CD4-positive, alpha-beta T cell treated with Interleukin-10 for 1 hour (primary cell): ENCODE data around the gene SREBF2.
"Not testable (repeated sequence)": the region's sequence is repeated elsewhere in the genome, so short reads cannot be mapped to it uniquely, and the experiment has no call there.

Experiments used
- DNase-seq: peaks from one replicate; pipeline ENCODE4 v3.0.0-alpha.2; 2020

Gene SREBF2

DNA sequence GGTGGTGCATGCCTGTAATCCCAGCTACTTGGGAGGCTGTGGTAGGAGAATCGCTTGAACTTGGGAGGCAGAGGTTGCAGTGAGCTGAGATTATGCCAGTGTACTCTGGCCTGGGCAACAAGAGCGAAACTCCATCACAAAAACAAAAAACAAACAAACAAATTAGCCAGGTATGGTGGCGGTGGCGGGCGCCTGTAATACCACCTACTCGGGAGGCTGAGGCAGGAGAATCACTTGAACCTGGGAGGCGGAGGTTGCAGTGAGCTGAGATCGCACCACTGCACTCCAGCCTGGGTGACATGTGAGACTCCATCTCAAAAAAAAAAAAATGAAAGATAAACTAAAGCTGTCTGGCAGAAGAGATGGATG lies 116.0 kb downstream of the SREBF2 start:
- not testable (repeated sequence) for DNase-seq

DNA sequence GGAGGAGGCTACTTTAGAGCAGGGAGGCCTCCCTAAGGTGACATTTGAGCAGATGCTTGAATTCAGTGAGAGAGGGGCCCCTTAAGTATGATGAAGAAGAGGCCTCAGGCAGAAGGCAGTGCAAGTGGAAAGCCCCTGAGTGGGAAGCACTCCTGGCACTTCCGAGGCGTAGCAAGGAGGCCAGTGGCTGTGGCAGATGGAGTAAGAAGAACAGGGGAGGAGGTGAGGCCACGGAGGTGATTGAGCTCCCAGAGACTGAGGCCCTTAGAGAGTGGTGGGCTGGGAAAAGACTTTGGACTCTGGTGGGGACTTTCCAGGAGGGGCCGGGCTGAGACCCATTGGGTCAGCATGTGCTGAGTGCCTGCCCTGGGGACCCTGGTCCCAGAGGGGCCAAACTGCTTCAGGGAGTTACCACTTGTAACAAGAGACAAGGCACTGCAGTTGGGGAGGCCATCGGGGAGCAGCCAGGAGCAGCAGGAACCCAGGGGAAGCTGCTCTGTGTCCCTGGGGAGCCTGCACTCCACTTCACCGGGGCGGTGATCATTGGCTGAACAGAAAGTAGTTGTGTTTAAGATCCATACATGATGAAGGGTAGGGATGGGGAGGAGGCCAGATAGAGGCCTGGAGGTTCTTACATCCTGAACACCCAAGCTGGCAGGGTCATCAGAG lies 116.5 kb downstream of the SREBF2 start:
- no peak for DNase-seq

DNA sequence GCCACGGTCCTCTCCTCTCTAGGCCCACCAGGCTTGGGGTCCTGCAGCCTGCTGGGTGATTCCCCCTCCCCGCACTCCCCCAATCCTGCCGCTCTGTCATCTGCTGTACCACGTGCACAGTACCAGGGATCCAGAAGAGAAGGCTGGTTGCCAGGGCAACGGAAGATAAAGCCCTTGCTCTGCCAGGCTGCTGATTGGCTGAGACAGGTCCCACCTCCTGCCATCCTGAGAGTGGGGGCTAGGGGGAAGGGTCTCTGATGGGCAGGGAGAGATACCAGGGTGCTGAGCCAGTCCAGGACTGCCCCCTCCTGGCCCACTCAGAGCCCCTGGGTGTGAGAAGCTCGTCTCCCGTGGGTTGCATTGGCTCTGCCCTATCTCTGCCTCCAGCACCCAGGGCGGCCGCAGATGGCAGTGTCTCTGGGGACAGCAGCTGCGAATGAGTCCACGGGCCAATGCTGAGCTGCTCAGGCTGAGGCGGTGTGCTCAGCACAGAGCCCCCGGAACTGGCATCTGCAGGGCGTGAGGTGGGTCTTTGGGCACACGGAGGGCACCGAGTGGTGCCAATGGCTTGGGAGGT lies 119.1 kb downstream of the SREBF2 start, which contains the start of gene SMIM45:
SMIM45 (plus strand) TSS at position 253 of the 577 bp plus-strand sequence.
- no peak for DNase-seq

GRCh38 chr22:41952713-41953112 lies 119.8 kb downstream of the SREBF2 start:
- no peak for DNase-seq
